C4-2B (cell line): ENCODE measurements around the gene RBBP8.

Experiments used
- H3K27ac ChIP-seq: fragments of 450-650 bp; 2 replicates; pipeline ENCODE4 v1.5.1; 2017
- CTCF ChIP-seq: fragments of 450-650 bp; conservative IDR thresholded peaks from 2 replicates; pipeline ENCODE4 v1.5.1; 2017; ENCODE audit warnings: mild to moderate bottlenecking
- ZFX ChIP-seq: fragments of 450-650 bp; IDR thresholded peaks from 2 replicates; pipeline ENCODE4 v1.6.1; 2017

RBBP8 gene

GRCh38 chr18:22988208-22988607, 55.1 kb downstream of the RBBP8 start:
- no peak overlapping the region for H3K27ac ChIP-seq
- TF ChIP-seq CTCF = no peak
- TF ChIP-seq ZFX = no peak

GRCh38 chr18:22998344-22998743, 65.2 kb downstream of the RBBP8 start:
- TF ChIP-seq ZFX = no peak
- TF ChIP-seq CTCF = no peak

GRCh38 chr18:22999212-22999611, 66.1 kb downstream of the RBBP8 start:
- no peak overlapping the region for H3K27ac ChIP-seq
- TF ChIP-seq ZFX (no peak), CTCF (no peak)

More at GRCh38 chr18:22998344-22998743, 65.2 kb downstream of the RBBP8 start:
- H3K27ac ChIP-seq = no peak overlapping the region

- no peak overlapping the region for H3K27ac ChIP-seq
- TF ChIP-seq ZFX (no peak), CTCF (no peak)
Measured at GRCh38 chr18:22999647-23000046, 66.5 kb downstream of the RBBP8 start.

GRCh38 chr18:23003289-23003688, 70.2 kb downstream of the RBBP8 start:
- H3K27ac ChIP-seq = no peak overlapping the region
- no peak for TF ChIP-seq ZFX
- TF ChIP-seq CTCF = no peak

GRCh38 chr18:23012249-23012648, 79.1 kb downstream of the RBBP8 start:
- TF ChIP-seq CTCF = no peak
- TF ChIP-seq ZFX = no peak
- H3K27ac ChIP-seq = no peak overlapping the region

GRCh38 chr18:23020555-23021294, 87.6 kb downstream of the RBBP8 start:
- TF ChIP-seq CTCF = no peak
- no peak for TF ChIP-seq ZFX
- H3K27ac ChIP-seq = no peak overlapping the region
